GM10248 (cell line): ENCODE data around the gene DDHD1.
"Not testable (repeated sequence)": the region's sequence is repeated elsewhere in the genome, so short reads cannot be mapped to it uniquely, and the experiment has no call there.

Source experiments
- CTCF ChIA-PET: fragments of 300-600 bp; sonication (Branson Sonifier 250); formaldehyde crosslinking; extraction: SDS; loops from one replicate; lab custom pipeline; 2021; ENCODE audit warnings: antibody characterized with exemption; lab: Yijun Ruan, JAX
- POLR2A ChIA-PET: fragments of 350-650 bp; sonication (Branson Sonifier 250); formaldehyde crosslinking; extraction: SDS; loops from one replicate; lab custom pipeline; 2020; ENCODE audit warnings: antibody characterized with exemption; lab: Yijun Ruan, JAX
- DNase-seq: peaks from one replicate; pipeline ENCODE4 v3.0.0; 2012; ENCODE audit errors: extremely low spot score
- TF ChIP-seq, protein P1 (sequence below): IDR thresholded peaks from 2 replicates; pipeline ENCODE4 v1.5.1; 2012; ENCODE audit warnings: mild to moderate bottlenecking, low read depth; ENCODE audit errors: extremely low read depth, missing control alignments, control extremely low read depth

Gene DDHD1

DNA sequence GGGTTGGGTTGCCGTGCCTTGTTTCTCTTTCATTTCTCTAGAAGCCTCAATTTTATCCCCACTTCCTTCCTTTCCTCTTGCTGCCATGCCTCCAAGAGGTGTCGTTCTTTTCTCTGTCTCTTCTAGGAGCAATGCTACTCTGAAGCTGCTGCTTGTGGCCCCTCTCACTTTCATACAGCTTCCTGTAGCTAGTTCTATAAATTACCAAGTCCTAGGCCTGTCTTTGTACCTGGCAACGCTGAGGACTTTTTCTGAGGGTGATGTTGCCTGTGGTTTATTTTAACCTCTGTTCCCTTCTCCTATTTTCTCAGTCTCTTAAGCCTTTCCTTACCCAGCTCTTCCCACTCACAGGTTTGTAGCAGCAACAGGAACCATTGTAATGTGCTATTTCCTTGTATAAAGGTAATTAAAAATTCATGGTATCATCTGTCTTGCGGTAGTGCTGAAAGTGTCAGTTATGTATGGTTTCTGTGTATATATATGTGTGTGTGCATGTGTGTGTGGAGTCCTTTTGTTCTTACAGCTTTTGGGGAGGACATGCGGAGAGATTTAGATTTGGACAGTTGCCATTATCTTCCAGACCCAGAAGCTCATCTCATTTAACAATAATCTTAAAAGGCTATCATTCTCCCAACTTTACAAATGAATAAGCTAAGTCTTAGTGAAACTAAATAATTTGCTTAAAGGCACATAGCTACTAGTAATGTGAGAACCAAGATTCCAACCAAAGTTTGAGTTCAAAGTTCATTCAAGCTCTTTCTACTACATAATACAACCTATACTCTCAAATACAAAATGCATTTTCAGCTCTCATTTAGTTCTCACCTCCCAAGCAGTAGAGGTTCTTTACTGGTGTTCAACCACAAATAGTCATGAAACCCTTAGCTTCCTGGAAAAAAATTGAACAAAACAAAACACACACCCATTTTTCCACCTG, 43.8 kb downstream of the DDHD1 start:
- TF ChIP-seq, protein P1, sequence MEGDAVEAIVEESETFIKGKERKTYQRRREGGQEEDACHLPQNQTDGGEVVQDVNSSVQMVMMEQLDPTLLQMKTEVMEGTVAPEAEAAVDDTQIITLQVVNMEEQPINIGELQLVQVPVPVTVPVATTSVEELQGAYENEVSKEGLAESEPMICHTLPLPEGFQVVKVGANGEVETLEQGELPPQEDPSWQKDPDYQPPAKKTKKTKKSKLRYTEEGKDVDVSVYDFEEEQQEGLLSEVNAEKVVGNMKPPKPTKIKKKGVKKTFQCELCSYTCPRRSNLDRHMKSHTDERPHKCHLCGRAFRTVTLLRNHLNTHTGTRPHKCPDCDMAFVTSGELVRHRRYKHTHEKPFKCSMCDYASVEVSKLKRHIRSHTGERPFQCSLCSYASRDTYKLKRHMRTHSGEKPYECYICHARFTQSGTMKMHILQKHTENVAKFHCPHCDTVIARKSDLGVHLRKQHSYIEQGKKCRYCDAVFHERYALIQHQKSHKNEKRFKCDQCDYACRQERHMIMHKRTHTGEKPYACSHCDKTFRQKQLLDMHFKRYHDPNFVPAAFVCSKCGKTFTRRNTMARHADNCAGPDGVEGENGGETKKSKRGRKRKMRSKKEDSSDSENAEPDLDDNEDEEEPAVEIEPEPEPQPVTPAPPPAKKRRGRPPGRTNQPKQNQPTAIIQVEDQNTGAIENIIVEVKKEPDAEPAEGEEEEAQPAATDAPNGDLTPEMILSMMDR: peak; percentile 7
- ChIA-PET CTCF (interaction anchor here (0.7 to 2.9 kb wide), 14 partner anchors 10 to 79 kb away, joined by 3 to 17 read pairs (median 4); partner anchors contain the start of gene DDHD1), POLR2A (interaction anchor here (1.4 kb wide), 1 partner anchor 43 kb away, joined by 4 read pairs; no protein-coding TSS in a partner anchor)
- peak; percentile 56 for DNase-seq

DNA sequence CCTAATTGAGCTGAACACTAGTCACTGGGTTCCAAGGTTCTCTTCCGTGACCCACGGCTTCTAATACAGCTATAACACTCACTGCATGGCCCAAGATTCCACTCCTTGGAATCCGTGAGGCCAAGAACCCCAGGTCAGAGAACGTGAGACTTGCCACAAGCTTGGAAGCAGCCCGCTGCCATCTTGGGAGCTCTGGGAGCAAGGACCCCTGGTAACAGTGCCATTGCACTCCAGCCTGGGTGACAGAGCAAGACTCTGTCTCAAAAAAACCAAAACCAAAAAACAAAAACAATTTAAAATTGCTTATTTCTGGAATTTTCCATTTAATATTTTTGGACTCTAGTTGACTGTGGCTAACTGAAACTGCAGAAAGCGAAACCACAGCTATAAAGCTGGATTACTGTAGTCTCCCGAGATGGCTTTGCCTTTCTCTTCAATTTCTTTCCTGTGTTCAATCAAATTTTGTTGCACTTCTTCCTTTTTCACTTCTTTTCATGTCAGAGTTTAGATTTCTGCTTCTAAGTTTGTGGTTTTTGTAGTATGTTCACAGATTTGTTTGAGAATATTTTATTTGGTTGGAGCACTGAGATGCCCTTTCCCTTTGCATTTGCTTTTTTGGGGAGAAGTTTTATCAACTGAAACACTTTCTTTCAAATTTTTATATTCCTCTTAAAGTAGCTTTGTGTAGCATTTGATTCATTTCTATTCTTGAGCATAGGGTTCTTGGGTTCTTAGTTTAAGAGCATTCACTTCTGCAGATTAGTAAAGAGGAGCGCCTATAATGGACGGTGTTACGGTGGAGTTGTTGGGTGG, 44.6 kb downstream of the DDHD1 start:
- CTCF ChIA-PET: interaction anchor here (0.7 to 2.9 kb wide), 11 partner anchors 9 to 80 kb away, joined by 3 to 17 read pairs (median 3); no protein-coding TSS in a partner anchor

DNA sequence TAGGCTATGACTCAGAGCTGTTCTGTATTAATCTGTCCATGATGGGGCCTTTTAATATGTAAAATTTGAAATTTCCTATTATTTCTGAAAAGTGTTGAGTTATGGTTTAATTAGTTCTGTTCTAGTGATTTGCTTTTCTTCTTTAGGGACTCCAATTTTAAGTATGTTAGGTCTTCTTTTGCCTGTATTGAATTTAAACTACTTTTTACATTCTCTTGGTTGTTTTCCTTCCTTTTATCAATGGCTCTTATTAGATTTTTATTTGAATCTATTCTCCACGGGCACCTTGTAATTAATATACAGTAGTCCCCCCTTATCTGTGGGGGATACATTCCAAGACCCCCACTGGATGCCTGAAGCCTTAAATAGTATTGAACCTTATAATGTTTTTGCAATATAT, 46.4 kb downstream of the DDHD1 start:
- TF ChIP-seq, protein P1: no peak
- ChIA-PET POLR2A (no interaction called here), CTCF (interaction anchor here (0.9 to 2.9 kb wide), 3 partner anchors 10 to 88 kb away, joined by 3 to 17 read pairs (median 3); no protein-coding TSS in a partner anchor)
- no peak for DNase-seq

More for the DNA sequence above, 44.6 kb downstream of the DDHD1 start:
- TF ChIP-seq, protein P1: no peak
- no peak for DNase-seq
- POLR2A ChIA-PET: interaction anchor here (1.4 kb wide), 1 partner anchor 44 kb away, joined by 4 read pairs; no protein-coding TSS in a partner anchor

DNA sequence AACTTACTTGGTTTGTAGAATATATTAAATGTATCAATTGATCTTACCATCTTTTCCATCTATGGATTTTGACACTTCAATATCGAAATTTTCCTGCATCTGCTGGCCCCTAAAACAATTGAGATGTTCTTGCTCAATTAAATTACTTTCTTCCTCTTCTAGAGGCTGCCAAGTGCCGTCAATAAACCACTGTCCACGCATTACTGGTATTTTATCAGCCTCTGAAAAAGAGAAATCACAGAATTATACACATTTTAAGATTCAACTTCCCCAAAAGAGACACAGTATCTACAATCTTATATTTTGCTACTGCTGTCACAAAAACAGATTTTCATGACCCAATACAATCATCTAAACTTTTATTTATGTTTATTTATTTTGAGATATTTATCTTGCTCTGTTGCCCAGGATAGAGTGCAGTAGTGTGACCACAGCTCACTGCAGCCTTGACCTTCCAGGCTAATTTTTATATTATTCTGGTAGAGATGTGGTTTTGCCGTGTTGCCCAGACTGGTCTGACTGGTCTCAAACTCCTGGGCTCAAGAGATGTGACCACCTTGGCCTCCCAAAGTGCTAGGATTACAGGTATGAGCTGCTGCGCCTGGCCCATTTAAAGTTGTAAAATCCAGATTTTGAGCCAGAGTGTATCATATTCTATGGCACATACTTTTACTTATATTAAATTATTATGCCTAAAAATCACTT, 49.3 kb downstream of the DDHD1 start:
- TF ChIP-seq, protein P1: no peak
- ChIA-PET CTCF (interaction anchor here (1.0 kb wide), 1 partner anchor 14 kb away, joined by 3 read pairs; no protein-coding TSS in a partner anchor), POLR2A (no interaction called here)
- no peak for DNase-seq

DNA sequence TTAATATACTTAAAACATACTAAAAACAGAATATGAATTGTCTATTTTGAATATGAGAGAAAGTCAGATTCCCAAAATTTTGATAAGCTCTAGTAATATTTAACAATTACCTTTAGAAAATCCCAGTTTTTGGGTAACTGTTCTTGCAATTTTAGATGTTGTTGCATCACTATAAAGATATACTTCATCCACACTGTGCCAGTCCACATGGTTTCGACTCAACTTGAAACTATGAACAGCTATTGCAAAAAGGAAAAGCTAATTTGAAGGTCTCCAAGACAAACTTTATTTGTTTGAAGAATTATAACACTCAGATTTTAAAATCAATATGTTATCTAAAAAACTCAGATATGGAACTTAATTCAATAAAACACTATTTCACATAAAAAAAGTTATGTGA, 59.9 kb downstream of the DDHD1 start:
- CTCF ChIA-PET: interaction anchor here (1.0 to 3.0 kb wide), 2 partner anchors 9 to 88 kb away, joined by 3 to 12 read pairs; no protein-coding TSS in a partner anchor
- no peak for DNase-seq
- POLR2A ChIA-PET: interaction anchor here (0.7 kb wide), 1 partner anchor 18 kb away, joined by 3 read pairs; no protein-coding TSS in a partner anchor
- TF ChIP-seq, protein P1: no peak

DNA sequence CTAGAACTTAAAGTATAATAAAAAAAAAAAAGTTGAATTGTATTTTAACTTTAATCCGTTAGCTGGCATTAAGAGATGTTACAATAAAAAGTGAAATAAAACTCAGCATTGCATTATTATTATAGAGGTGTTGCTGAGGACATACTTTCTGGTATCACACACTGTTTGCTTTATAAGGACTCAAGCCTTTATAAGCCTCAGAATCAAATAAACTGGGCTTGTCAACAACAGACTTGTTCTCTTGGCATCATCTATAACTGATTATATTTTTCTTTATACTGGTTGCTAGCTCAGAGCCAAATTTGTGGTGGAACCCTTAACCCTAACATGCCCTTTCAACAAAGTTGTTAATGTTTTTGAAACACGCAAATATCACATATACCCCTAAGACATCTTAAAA, 62.3 kb downstream of the DDHD1 start:
- CTCF ChIA-PET: interaction anchor here (0.8 to 1.0 kb wide), 3 partner anchors 12 to 36 kb away, joined by 3 read pairs; no protein-coding TSS in a partner anchor
- no peak for DNase-seq
- POLR2A ChIA-PET: no interaction called here

DNA sequence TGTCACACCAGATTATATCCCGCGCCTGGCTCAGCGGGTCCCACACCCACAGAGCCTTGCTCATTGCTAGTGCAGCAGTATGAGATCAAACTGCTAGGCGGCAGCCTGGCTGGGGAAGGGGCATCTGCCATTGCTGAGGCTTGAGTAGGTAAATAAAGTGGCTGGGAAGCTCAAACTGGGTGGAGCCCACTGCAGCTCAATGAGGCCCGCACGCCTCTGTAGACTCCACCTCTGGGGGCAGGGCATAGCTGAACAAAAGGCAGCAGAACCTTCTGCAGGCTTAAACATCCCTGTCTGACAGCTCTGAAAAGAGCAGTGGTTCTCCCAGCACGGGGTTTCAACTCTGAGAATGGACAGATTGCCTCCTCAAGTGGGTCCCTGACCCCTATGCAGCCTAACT, 68.2 kb downstream of the DDHD1 start:
- DNase-seq, POLR2A ChIA-PET: not testable (repeated sequence)
- CTCF ChIA-PET: interaction anchor here (1.1 to 3.3 kb wide), 4 partner anchors 9 to 29 kb away, joined by 3 to 12 read pairs (median 4); no protein-coding TSS in a partner anchor

More for the DNA sequence above, 62.3 kb downstream of the DDHD1 start:
- TF ChIP-seq, protein P1: no peak
